NCI-H2029 (cell line): Measurements from ENCODE around the gene HS1BP3.

ENCODE experiments used
- DNase-seq: peaks from one replicate; lab custom pipeline; 2025; lab: John Stamatoyannopoulos, UW

Gene HS1BP3

GRCh38 chr2:20663196-20664070 lies 12.5 kb upstream of the HS1BP3 start:
- DNase-seq = no peak

- DNase-seq = no peak
Observed at GRCh38 chr2:20662308-20662937, 11.5 kb upstream of the HS1BP3 start.

GRCh38 chr2:20661421-20662307 lies 10.8 kb upstream of the HS1BP3 start:
- DNase-seq = peak; percentile 25

GRCh38 chr2:20660506-20661420 lies 9.9 kb upstream of the HS1BP3 start:
- no peak for DNase-seq

GRCh38 chr2:20657522-20658235 lies 6.8 kb upstream of the HS1BP3 start:
- DNase-seq = no peak

GRCh38 chr2:20656561-20656960 lies 5.7 kb upstream of the HS1BP3 start:
- DNase-seq = no peak

GRCh38 chr2:20654535-20654813 lies 3.6 kb upstream of the HS1BP3 start:
- DNase-seq = no peak

- DNase-seq = no peak
Observed at GRCh38 chr2:20653695-20654534, 3.0 kb upstream of the HS1BP3 start.

DNA sequence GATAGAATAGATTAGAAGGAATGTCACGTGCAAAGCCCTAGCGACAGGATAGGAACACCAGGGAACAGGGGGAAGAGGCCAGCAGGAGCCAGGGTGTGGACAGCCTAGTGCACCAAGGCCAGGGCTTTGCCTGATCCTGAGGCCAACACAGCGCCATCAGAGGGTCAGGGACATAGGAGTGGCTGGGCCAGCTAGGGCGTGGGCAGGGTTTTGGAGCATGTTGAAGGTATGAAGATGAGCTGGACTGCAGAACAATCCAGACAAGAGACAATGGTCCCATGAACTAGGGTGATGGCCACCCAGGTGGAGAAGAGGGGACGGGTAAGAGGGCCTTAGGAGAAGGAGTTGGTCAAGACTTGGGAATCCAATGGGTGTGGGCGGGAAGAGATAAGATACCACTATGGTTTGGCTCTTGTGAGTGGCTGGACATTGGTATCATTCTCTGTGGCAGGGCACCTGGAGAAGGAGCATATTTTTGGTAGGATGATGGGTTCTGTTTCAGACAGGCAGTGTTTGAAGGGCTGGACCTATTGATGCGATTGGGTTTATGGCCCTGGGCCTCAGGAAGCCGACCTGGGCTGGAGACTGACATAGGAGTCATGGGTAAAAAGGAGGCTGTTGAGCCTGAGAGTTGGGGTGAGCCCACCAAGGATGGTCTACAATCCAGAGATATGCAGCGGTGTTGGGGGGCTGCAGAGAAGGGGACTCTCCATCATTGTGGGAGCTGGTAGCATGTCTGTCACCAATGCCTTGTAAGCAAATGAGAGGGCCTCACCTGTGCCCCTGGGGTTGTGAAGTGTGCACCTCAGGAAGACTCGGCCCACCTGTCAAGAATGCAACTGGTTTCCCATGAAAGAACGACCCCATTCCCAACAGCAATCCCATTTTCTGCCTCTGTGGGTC lies 2.0 kb upstream of the HS1BP3 start:
- no peak for DNase-seq

- DNase-seq = no peak
Observed at GRCh38 chr2:20652141-20652540, 1.2 kb upstream of the HS1BP3 start.

DNA sequence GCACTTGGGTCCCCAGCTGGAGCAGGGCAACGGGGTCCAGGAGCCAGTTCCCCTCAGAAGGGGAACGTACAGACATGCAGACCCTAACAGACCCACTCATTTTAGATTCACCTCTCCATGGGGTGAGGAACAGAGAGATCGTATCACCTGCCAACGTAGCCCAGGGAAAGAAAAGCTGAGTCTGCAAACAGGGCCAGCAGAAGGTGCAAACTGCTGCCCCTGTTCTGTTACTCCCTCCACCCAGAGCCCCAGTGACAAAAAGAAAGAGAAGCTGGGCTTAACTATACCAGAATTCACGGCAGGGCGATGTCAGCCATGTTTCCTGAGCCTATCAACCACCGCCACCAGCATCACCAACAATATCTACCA lies 817 bp upstream of the HS1BP3 start:
- no peak for DNase-seq

DNA sequence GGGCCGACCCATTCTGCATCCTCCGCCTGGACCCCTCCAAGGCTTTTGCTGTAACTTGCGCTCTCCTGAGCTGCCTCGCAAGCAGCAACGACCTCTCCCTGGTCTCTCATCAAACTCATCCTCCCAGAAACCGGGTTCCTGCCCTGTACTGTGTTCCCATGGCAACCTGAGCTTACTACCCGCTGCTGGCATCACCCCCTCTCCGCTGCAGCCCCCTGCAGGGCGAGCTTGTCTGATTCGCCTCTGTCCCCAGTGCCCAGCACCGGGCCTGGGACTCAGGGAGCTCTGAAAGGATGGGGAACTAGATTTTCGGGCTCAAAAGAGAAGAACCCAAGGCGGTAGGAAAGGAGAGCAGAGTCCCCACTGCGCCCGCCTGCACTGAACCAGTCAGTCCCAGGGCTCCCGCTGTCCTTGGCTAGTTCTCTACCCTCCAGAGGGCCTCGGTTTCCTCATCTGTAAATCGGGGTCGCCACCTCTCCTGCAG lies 463 bp downstream of the HS1BP3 start:
- DNase-seq = no peak

GRCh38 chr2:20649976-20650375 lies 922 bp downstream of the HS1BP3 start:
- DNase-seq = no peak

DNA sequence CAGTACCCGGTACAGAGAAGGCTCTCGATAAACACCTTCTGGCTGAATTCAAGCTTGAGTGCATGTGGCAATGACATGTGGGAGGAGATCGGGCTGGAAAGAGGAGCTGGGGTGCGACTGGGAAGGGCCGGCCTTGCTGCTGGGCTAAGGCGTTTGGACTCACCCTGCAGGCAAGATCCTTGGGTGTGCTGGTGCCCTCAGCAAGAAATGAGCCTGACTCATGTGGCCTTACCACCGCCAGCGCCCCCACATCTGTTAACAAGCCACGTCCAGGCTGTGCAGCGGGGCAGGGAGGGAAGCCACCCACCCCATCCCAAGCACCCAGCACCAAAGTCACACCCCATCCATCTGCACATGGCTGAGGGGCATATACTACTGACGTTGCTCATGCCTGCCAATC lies 1.3 kb downstream of the HS1BP3 start:
- no peak for DNase-seq

- no peak for DNase-seq
Observed at GRCh38 chr2:20648831-20649230, 2.1 kb downstream of the HS1BP3 start.

- no peak for DNase-seq
Observed at GRCh38 chr2:20648206-20648605, 2.7 kb downstream of the HS1BP3 start.

- no peak for DNase-seq
Observed at GRCh38 chr2:20647738-20648137, 3.2 kb downstream of the HS1BP3 start.

- no peak for DNase-seq
Observed at GRCh38 chr2:20647211-20647610, 3.7 kb downstream of the HS1BP3 start.

GRCh38 chr2:20646446-20646845 lies 4.5 kb downstream of the HS1BP3 start:
- DNase-seq = no peak
